HepG2 (cell line): ENCODE results near the gene TNFAIP1. TPM values are rescaled to one million over a fixed set of nuclear protein-coding genes. Genes with fewer than 3 reads are reported as not detected.

ENCODE experiments used
- ATAD3A ChIP-seq: sonication (generic); formaldehyde crosslinking; IDR thresholded peaks from 2 replicates; pipeline ENCODE4 v1.4.0; 2020; ENCODE audit warnings: missing genetic modification reagents
- GLI4 ChIP-seq: sonication (generic); formaldehyde crosslinking; IDR thresholded peaks from 2 replicates; pipeline ENCODE4 v1.5.1; 2020; ENCODE audit warnings: missing genetic modification reagents, mild to moderate bottlenecking, moderate library complexity, borderline replicate concordance
- KAT7 ChIP-seq: IDR thresholded peaks from 2 replicates; pipeline ENCODE4 v1.6.1; 2018; ENCODE audit warnings: borderline replicate concordance, missing compliant biosample characterization
- KDM1A ChIP-seq: IDR thresholded peaks from 2 replicates; pipeline ENCODE4 v1.6.1; 2016; ENCODE audit warnings: missing compliant biosample characterization
- MAZ ChIP-seq, 2 experiments: sonication (generic) in 1 of 2; formaldehyde crosslinking in 1 of 2; IDR thresholded peaks; 2 replicates each; pipeline versions ENCODE4 v1.5.0 to v1.6.1; 2012 to 2020; ENCODE audit warnings: low read depth in 2 of 2, mild to moderate bottlenecking in 2 of 2, borderline replicate concordance in 1 of 2, improper control_type of control experiment in 1 of 2, low read length in 1 of 2, missing genetic modification reagents in 1 of 2, moderate library complexity in 1 of 2
- MBD4 ChIP-seq: IDR thresholded peaks from 2 replicates; pipeline ENCODE4 v1.6.1; 2012; ENCODE audit warnings: low read length, inconsistent platforms, borderline replicate concordance
- PHF5A ChIP-seq: IDR thresholded peaks from one replicate; pipeline ENCODE4 v1.6.1; 2018; ENCODE audit warnings: low read depth, missing genetic modification reagents; ENCODE audit not compliant: unreplicated experiment
- RBFOX2 ChIP-seq: fragments of 200-400 bp; formaldehyde crosslinking; IDR thresholded peaks from 2 replicates; pipeline ENCODE4 v1.6.1; 2017; ENCODE audit warnings: low read depth, mild to moderate bottlenecking, low read length
- RXRB ChIP-seq: IDR thresholded peaks from 2 replicates; pipeline ENCODE4 v1.6.1; 2016; ENCODE audit warnings: borderline replicate concordance, missing genetic modification reagents, missing compliant biosample characterization
- SMAD1 ChIP-seq: sonication (generic); formaldehyde crosslinking; IDR thresholded peaks from 2 replicates; pipeline ENCODE4 v1.4.0; 2020; ENCODE audit warnings: missing genetic modification reagents, low read depth, mild to moderate bottlenecking, borderline replicate concordance
- SRF ChIP-seq: IDR thresholded peaks from 2 replicates; pipeline ENCODE4 v1.6.1; 2011; ENCODE audit warnings: mild to moderate bottlenecking, low read depth, low read length, moderate library complexity
- TEAD2 ChIP-seq: sonication (generic); formaldehyde crosslinking; IDR thresholded peaks from 2 replicates; pipeline ENCODE4 v1.9.0; 2021; ENCODE audit warnings: missing genetic modification reagents
- ZNF354B ChIP-seq: sonication (generic); formaldehyde crosslinking; IDR thresholded peaks from 2 replicates; pipeline ENCODE4 v1.8.0; 2022; ENCODE audit warnings: mild to moderate bottlenecking, missing genetic modification reagents
- ZNF446 ChIP-seq: sonication (generic); formaldehyde crosslinking; IDR thresholded peaks from 2 replicates; pipeline ENCODE4 v1.5.0; 2020; ENCODE audit warnings: mild to moderate bottlenecking, missing genetic modification reagents
- ZNF546 ChIP-seq: sonication (generic); formaldehyde crosslinking; conservative IDR thresholded peaks from 2 replicates; pipeline ENCODE4 v1.8.1; 2023; ENCODE audit warnings: mild to moderate bottlenecking, missing genetic modification reagents
- ZNF777 ChIP-seq: sonication (generic); formaldehyde crosslinking; IDR thresholded peaks from 2 replicates; pipeline ENCODE4 v1.4.0; 2020; ENCODE audit warnings: missing genetic modification reagents
- polyA plus RNA-seq, 8 experiments: library from polyadenylated mRNA; depleted of rRNA in 3 of 8; stranded (reverse) in 7 of 8; unstranded in 1 of 8; fragments of >200 nt; fragmentation: Illumina TruSeq in 4 of 8; extraction: Trizol in 4 of 8; gene quantifications; 2 replicates each; pipeline versions ENCODE4 v1.2.1 to v1.2.3, GENCODE V29; 2011 to 2016; ENCODE audit warnings: low read depth in 4 of 8, missing spikeins in 1 of 8, mixed read lengths in 1 of 8; ENCODE audit not compliant: insufficient read depth in 1 of 8
- total RNA-seq, 5 experiments: library from RNA; depleted of rRNA; stranded (reverse); fragments of >200 nt; fragmentation: Illumina TruSeq; extraction: Trizol; gene quantifications; 2 replicates each; pipeline ENCODE4 v1.2.3, GENCODE V29; 2016; ENCODE audit warnings: low read depth in 1 of 5
- TF ChIP-seq, protein P1 (sequence below): IDR thresholded peaks from 2 replicates; pipeline ENCODE4 v1.4.0; 2020; ENCODE audit warnings: mild to moderate bottlenecking, missing genetic modification reagents
- TF ChIP-seq, protein P2 (sequence below): sonication (generic); formaldehyde crosslinking; IDR thresholded peaks from 2 replicates; pipeline ENCODE4 v1.4.0; 2020; ENCODE audit warnings: missing genetic modification reagents, borderline replicate concordance
- TF ChIP-seq, protein P3 (sequence below): sonication (generic); formaldehyde crosslinking; IDR thresholded peaks from 2 replicates; pipeline ENCODE4 v1.5.0; 2020; ENCODE audit warnings: missing genetic modification reagents
- TF ChIP-seq, protein P4 (sequence below): sonication (generic); formaldehyde crosslinking; IDR thresholded peaks from 2 replicates; pipeline ENCODE4 v1.5.0; 2020; ENCODE audit warnings: mild to moderate bottlenecking, missing genetic modification reagents

TNFAIP1 gene
- total and polyA plus RNA-seq, 2 of the 13 experiments (the other 11 are each of a cell fraction or from before 2014, with no cell fraction given): 17.5 to 40.6 TPM

DNA sequence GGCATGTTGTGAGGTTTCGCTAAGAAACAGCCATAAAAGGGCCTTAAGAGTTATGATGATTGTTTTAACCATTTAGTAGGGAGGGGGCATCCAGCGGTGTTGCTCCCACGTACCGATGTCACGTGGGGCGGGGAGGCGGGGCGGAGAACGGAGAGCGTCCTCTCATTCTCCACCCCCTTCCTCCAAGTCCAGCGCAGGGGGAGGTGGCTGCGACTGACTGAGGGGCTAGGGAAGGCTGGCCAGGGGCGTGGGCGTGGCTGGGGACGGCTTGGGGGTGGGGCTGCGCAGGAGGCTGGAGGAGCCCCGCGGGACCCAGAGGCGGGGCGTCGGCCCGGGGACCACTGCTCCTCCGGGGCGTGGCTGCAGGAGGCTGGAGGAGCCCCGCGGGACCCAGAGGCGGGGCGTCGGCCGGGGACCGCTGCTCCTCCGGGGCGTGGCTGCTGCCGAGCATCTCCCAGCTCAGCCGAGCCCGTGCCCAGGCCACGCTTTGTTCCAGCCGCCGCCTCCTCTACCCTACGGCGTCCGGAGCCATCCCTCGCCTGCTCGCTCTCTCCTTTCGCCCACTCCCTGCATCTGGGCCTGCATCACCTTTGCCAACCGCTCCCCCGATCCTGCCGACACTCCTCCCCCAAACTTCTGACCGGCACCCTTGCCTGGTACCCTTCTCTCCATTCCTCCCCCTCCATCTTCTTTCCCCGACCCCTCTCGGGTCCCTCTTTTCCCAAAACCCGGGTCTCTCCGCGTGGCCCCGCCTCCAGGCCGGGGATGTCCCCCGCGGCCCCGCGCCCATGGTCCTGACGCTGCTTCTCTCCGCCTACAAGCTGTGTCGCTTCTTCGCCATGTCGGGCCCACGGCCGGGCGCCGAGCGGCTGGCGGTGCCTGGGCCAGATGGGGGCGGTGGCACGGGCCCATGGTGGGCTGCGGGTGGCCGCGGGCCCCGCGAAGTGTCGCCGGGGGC lies 36.0 kb downstream of the TNFAIP1 start, which contains the start of gene SARM1 (continued):
- TF ChIP-seq MAZ (IDR thresholded peaks at IDR 0.05; ENCODE audit: borderline replicate concordance, low read depth, low read length): no peak
- peak; percentile 83 for TF ChIP-seq MAZ (CRISPR knock-in tag; IDR thresholded peaks at IDR 0.05; ENCODE audit: low read depth)
- no peak; the same call in 1 of the 2 replicates for TF ChIP-seq ZNF777
- TF ChIP-seq ZNF446: no peak
- TF ChIP-seq ATAD3A (CRISPR knock-in tag): no peak
- TF ChIP-seq, protein P1, sequence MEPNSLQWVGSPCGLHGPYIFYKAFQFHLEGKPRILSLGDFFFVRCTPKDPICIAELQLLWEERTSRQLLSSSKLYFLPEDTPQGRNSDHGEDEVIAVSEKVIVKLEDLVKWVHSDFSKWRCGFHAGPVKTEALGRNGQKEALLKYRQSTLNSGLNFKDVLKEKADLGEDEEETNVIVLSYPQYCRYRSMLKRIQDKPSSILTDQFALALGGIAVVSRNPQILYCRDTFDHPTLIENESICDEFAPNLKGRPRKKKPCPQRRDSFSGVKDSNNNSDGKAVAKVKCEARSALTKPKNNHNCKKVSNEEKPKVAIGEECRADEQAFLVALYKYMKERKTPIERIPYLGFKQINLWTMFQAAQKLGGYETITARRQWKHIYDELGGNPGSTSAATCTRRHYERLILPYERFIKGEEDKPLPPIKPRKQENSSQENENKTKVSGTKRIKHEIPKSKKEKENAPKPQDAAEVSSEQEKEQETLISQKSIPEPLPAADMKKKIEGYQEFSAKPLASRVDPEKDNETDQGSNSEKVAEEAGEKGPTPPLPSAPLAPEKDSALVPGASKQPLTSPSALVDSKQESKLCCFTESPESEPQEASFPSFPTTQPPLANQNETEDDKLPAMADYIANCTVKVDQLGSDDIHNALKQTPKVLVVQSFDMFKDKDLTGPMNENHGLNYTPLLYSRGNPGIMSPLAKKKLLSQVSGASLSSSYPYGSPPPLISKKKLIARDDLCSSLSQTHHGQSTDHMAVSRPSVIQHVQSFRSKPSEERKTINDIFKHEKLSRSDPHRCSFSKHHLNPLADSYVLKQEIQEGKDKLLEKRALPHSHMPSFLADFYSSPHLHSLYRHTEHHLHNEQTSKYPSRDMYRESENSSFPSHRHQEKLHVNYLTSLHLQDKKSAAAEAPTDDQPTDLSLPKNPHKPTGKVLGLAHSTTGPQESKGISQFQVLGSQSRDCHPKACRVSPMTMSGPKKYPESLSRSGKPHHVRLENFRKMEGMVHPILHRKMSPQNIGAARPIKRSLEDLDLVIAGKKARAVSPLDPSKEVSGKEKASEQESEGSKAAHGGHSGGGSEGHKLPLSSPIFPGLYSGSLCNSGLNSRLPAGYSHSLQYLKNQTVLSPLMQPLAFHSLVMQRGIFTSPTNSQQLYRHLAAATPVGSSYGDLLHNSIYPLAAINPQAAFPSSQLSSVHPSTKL: peak; percentile 6; the same call in 1 of the 2 replicates
- no peak for TF ChIP-seq GLI4 (CRISPR knock-in tag)
- no peak for TF ChIP-seq MBD4
- TF ChIP-seq RBFOX2: peak; percentile 58
- TF ChIP-seq TEAD2: no peak
- TF ChIP-seq, protein P2, sequence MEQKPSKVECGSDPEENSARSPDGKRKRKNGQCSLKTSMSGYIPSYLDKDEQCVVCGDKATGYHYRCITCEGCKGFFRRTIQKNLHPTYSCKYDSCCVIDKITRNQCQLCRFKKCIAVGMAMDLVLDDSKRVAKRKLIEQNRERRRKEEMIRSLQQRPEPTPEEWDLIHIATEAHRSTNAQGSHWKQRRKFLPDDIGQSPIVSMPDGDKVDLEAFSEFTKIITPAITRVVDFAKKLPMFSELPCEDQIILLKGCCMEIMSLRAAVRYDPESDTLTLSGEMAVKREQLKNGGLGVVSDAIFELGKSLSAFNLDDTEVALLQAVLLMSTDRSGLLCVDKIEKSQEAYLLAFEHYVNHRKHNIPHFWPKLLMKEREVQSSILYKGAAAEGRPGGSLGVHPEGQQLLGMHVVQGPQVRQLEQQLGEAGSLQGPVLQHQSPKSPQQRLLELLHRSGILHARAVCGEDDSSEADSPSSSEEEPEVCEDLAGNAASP (CRISPR knock-in tag): no peak
- TF ChIP-seq, protein P3, sequence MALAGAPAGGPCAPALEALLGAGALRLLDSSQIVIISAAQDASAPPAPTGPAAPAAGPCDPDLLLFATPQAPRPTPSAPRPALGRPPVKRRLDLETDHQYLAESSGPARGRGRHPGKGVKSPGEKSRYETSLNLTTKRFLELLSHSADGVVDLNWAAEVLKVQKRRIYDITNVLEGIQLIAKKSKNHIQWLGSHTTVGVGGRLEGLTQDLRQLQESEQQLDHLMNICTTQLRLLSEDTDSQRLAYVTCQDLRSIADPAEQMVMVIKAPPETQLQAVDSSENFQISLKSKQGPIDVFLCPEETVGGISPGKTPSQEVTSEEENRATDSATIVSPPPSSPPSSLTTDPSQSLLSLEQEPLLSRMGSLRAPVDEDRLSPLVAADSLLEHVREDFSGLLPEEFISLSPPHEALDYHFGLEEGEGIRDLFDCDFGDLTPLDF (CRISPR knock-in tag): no peak
- no peak for TF ChIP-seq RXRB (CRISPR knock-in tag)
- TF ChIP-seq SMAD1 (CRISPR knock-in tag): no peak
- TF ChIP-seq SRF: 0 out of 2 replicates have a peak, but pooled peaks have one; percentile 3
- TF ChIP-seq ZNF354B: no peak
- TF ChIP-seq KDM1A (CRISPR knock-in tag): no peak
- TF ChIP-seq, protein P4, sequence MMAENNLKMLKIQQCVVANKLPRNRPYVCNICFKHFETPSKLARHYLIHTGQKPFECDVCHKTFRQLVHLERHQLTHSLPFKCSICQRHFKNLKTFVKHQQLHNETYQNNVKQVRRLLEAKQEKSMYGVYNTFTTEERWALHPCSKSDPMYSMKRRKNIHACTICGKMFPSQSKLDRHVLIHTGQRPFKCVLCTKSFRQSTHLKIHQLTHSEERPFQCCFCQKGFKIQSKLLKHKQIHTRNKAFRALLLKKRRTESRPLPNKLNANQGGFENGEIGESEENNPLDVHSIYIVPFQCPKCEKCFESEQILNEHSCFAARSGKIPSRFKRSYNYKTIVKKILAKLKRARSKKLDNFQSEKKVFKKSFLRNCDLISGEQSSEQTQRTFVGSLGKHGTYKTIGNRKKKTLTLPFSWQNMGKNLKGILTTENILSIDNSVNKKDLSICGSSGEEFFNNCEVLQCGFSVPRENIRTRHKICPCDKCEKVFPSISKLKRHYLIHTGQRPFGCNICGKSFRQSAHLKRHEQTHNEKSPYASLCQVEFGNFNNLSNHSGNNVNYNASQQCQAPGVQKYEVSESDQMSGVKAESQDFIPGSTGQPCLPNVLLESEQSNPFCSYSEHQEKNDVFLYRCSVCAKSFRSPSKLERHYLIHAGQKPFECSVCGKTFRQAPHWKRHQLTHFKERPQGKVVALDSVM (CRISPR knock-in tag): no peak
- TF ChIP-seq PHF5A (CRISPR knock-in tag): no peak
- TF ChIP-seq KAT7 (CRISPR knock-in tag): no peak
- TF ChIP-seq ZNF546 (CRISPR knock-in tag): no peak
